HG03575 (cell line): ENCODE data around the gene PYM1.

Experiments used
- ATAC-seq: cut with Tn5 transposase; IDR thresholded peaks from one replicate; pipeline ENCODE4 v1.9.1; 2021; ENCODE audit not compliant: unreplicated experiment, insufficient number of reproducible peaks, low FRiP score; ENCODE audit errors: extremely low read depth

The PYM1 gene

GRCh38 chr12:55861871-55862270 lies 65.8 kb downstream of the PYM1 start:
- ATAC-seq: no peak

- ATAC-seq: no peak
Observed at GRCh38 chr12:55861396-55861795, 66.3 kb downstream of the PYM1 start.

- no peak for ATAC-seq
Observed at GRCh38 chr12:55852740-55853139, 75.0 kb downstream of the PYM1 start.
